MM.1S (cell line): ENCODE results near the gene TMEM26.

Source experiments
- DNase-seq: peaks from one replicate; pipeline ENCODE4 v3.0.0-alpha.2; 2015
- H2AFZ ChIP-seq: fragments of 300-600 bp; sonication (generic); 2 replicates; pipeline ENCODE4 v1.6.0; 2016; ENCODE audit warnings: antibody characterized with exemption, low read length
- H3F3A ChIP-seq: fragments of 300-600 bp; sonication (generic); 2 replicates; pipeline ENCODE4 v1.6.1; 2016; ENCODE audit warnings: mild to moderate bottlenecking, antibody characterized with exemption, low read length, moderate library complexity, mixed read lengths; ENCODE audit not compliant: insufficient read depth
- H3K27ac ChIP-seq: fragments of 300-600 bp; sonication (generic); 2 replicates; pipeline ENCODE4 v1.5.1; 2016; ENCODE audit warnings: mild to moderate bottlenecking, low read length
- H3K27me3 ChIP-seq: fragments of 300-600 bp; sonication (generic); replicated peaks from 2 replicates; pipeline ENCODE4 v1.6.0; 2016; ENCODE audit warnings: low read length; ENCODE audit not compliant: insufficient read depth
- H3K36me3 ChIP-seq: fragments of 300-600 bp; sonication (generic); replicated peaks from 2 replicates; pipeline ENCODE4 v1.6.1; 2016; ENCODE audit warnings: mild to moderate bottlenecking, low read length, mixed read lengths; ENCODE audit not compliant: insufficient read depth
- H3K4me1 ChIP-seq: fragments of 300-600 bp; sonication (generic); 2 replicates; pipeline ENCODE4 v1.6.1; 2016; ENCODE audit warnings: low read length, mixed read lengths
- H3K4me2 ChIP-seq: fragments of 300-600 bp; sonication (generic); 2 replicates; pipeline ENCODE4 v1.6.0; 2016; ENCODE audit warnings: low read depth, low read length
- H3K4me3 ChIP-seq: fragments of 300-600 bp; sonication (generic); 2 replicates; pipeline ENCODE4 v1.5.1; 2016; ENCODE audit warnings: low read length, mixed read lengths
- H3K79me2 ChIP-seq: fragments of 300-600 bp; sonication (generic); 2 replicates; pipeline ENCODE4 v1.6.1; 2016; ENCODE audit warnings: mixed run types, low read length, mixed read lengths
- H3K9ac ChIP-seq: fragments of 300-600 bp; sonication (generic); 2 replicates; pipeline ENCODE4 v1.6.1; 2016; ENCODE audit warnings: low read length, mixed read lengths
- H3K9me2 ChIP-seq: fragments of 300-600 bp; sonication (generic); replicated peaks from 2 replicates; pipeline ENCODE4 v1.6.1; 2016; ENCODE audit warnings: mild to moderate bottlenecking, low read length, mixed read lengths; ENCODE audit not compliant: insufficient read depth
- H3K9me3 ChIP-seq: fragments of 300-600 bp; sonication (generic); replicated peaks from 2 replicates; pipeline ENCODE4 v1.6.1; 2016; ENCODE audit warnings: mild to moderate bottlenecking, low read length, mixed read lengths; ENCODE audit not compliant: insufficient read depth
- H4K20me1 ChIP-seq: fragments of 300-600 bp; sonication (generic); 2 replicates; pipeline ENCODE4 v1.6.1; 2016; ENCODE audit warnings: mild to moderate bottlenecking, low read length, moderate library complexity, mixed read lengths; ENCODE audit not compliant: insufficient read depth
- CTCF ChIP-seq: fragments of 300-600 bp; sonication (generic); IDR thresholded peaks from 2 replicates; pipeline ENCODE4 v1.5.1; 2016; ENCODE audit warnings: antibody characterized with exemption, low read length, mixed read lengths
- EZH2 ChIP-seq: fragments of 300-600 bp; sonication (generic); optimal IDR thresholded peaks from 2 replicates; pipeline ENCODE3; 2017; ENCODE audit warnings: low read depth, mild to moderate bottlenecking, antibody characterized with exemption, low read length, mixed read lengths
- EZH2phosphoT487 ChIP-seq: fragments of 300-600 bp; sonication (generic); IDR thresholded peaks from 2 replicates; pipeline ENCODE4 v1.6.1; 2018; ENCODE audit warnings: antibody characterized with exemption, low read length

Gene TMEM26

GRCh38 chr10:61455656-61456055 lies 2.5 kb upstream of the TMEM26 start:
- Histone ChIP-seq H3F3A (no peaks in the 10 kb centered on the region), H3K4me2 (no peak overlapping the region), H3K36me3 (no peaks in the 10 kb centered on the region), H3K4me1 (no peaks in the 10 kb centered on the region), H3K9me2 (no peaks in the 10 kb centered on the region), H3K27ac (no peak overlapping the region), H3K9ac (no peak overlapping the region), H3K27me3 (no peaks in the 10 kb centered on the region), H3K79me2 (no peaks in the 10 kb centered on the region), H3K4me3 (no peak overlapping the region), H2AFZ (no peak overlapping the region), H3K9me3 (no peaks in the 10 kb centered on the region), H4K20me1 (no peaks in the 10 kb centered on the region)
- DNase-seq = no peak
- TF ChIP-seq EZH2 (no peak), CTCF (no peak), EZH2phosphoT487 (no peak)

GRCh38 chr10:61454541-61454940 lies 1.4 kb upstream of the TMEM26 start:
- Histone ChIP-seq H3K9me2 (no peaks in the 10 kb centered on the region), H3K27me3 (no peaks in the 10 kb centered on the region), H3K4me3 (no peak overlapping the region), H4K20me1 (no peaks in the 10 kb centered on the region), H3K4me2 (no peak overlapping the region), H3K27ac (no peak overlapping the region), H3K4me1 (no peaks in the 10 kb centered on the region), H3K79me2 (no peaks in the 10 kb centered on the region), H3F3A (no peaks in the 10 kb centered on the region), H3K9me3 (no peaks in the 10 kb centered on the region), H3K9ac (no peak overlapping the region), H2AFZ (no peak overlapping the region), H3K36me3 (no peaks in the 10 kb centered on the region)
- TF ChIP-seq CTCF = no peak
- no peak for DNase-seq

GRCh38 chr10:61452151-61452651 lies 980 bp downstream of the TMEM26 start:
- Histone ChIP-seq H4K20me1 (no peaks in the 10 kb centered on the region), H3K27me3 (no peaks in the 10 kb centered on the region), H3K9ac (no peak overlapping the region)

More at GRCh38 chr10:61452151-61452651, 980 bp downstream of the TMEM26 start:
- TF ChIP-seq CTCF (no peak), EZH2phosphoT487 (no peak), EZH2 (no peak)
- H3K9me3 ChIP-seq = no peaks in the 10 kb centered on the region
- H3K4me3 ChIP-seq = no peak overlapping the region
- no peaks in the 10 kb centered on the region for H3K36me3 ChIP-seq
- H3K4me1 ChIP-seq = no peaks in the 10 kb centered on the region
- no peaks in the 10 kb centered on the region for H3K9me2 ChIP-seq
- H2AFZ ChIP-seq = no peak overlapping the region
- no peaks in the 10 kb centered on the region for H3F3A ChIP-seq
- no peak overlapping the region for H3K27ac ChIP-seq
- DNase-seq = no peak
- no peaks in the 10 kb centered on the region for H3K79me2 ChIP-seq
- no peak overlapping the region for H3K4me2 ChIP-seq
